K562 (cell line): ENCODE measurements around the gene MADD. TPM values are rescaled to one million over a fixed set of nuclear protein-coding genes. Genes with fewer than 3 reads are reported as not detected.

Experiments used
- ATAC-seq: fragments of 200-7000 bp; cut with Tn5 transposase; 3 replicates; pipeline ENCODE4 v1.9.1; 2020; ENCODE audit warnings: moderate library complexity
- BruUV-seq: library from RNA; stranded (reverse); fragments of 400-500 nt; replicated peaks from 2 replicates; lab custom pipeline; 2021; lab: Mats Ljungman, UMichigan
- CTCF ChIA-PET: fragments of 300-600 bp; formaldehyde crosslinking; extraction: SDS; loops from one replicate; lab custom pipeline; 2021; ENCODE audit warnings: low intra/inter-chr PET ratio; lab: Yijun Ruan, JAX
- POLR2A ChIA-PET: fragments of 300-600, 350-650 bp; sonication (Branson Sonifier 250); formaldehyde crosslinking; extraction: SDS; loops from one replicate; lab custom pipeline; 2021; ENCODE audit warnings: antibody characterized with exemption, inconsistent platforms; lab: Yijun Ruan, JAX
- DNase-seq, 4 experiments: peaks; one replicate each; pipeline versions ENCODE4 v3.0.0 to v3.0.0-alpha.2; 2011 to 2018; ENCODE audit warnings: low spot score in 3 of 4, mixed read lengths in 3 of 4; ENCODE audit errors: extremely low read depth in 1 of 4
- FAIRE-seq: peaks from 2 replicates; lab custom pipeline; 2011; peaks lifted over from hg19 to GRCh38; lab: Jason Lieb, UNC
- H2AFZ ChIP-seq: 2 replicates; pipeline ENCODE4 v1.6.0; 2011; ENCODE audit warnings: low read depth, low read length, control low read depth, inconsistent platforms
- H3K27ac ChIP-seq: fragments of 200-600 bp; 3 replicates; pipeline ENCODE4 v1.8.0; 2011; ENCODE audit warnings: low read depth, mild to moderate bottlenecking, control low read depth, inconsistent platforms, low read length, moderate library complexity, mixed read lengths; ENCODE audit errors: extremely low read depth
- H3K27me3 ChIP-seq, 2 experiments: fragments of 300-600 bp in 1 of 2; 2 replicates in 1 of 2; 3 replicates in 1 of 2; pipeline versions ENCODE4 v1.6.0 to v1.8.0; 2011; ENCODE audit warnings: inconsistent platforms in 2 of 2, low read length in 2 of 2, mild to moderate bottlenecking in 1 of 2, mixed read lengths in 1 of 2, moderate library complexity in 1 of 2; ENCODE audit not compliant: control insufficient read depth in 2 of 2, insufficient read depth in 2 of 2
- H3K36me3 ChIP-seq: fragments of 300-600 bp; 3 replicates; pipeline ENCODE4 v1.8.0; 2011; ENCODE audit warnings: mild to moderate bottlenecking, low read length, inconsistent platforms; ENCODE audit not compliant: control insufficient read depth, insufficient read depth
- H3K4me1 ChIP-seq, 2 experiments: fragments of 200-600 bp in 1 of 2; replicated peaks in 1 of 2; 2 replicates in 1 of 2; 3 replicates in 1 of 2; pipeline versions ENCODE4 v1.5.1 to v1.8.0; 2011; ENCODE audit warnings: inconsistent platforms in 2 of 2, low read length in 2 of 2, mild to moderate bottlenecking in 1 of 2, mixed read lengths in 1 of 2, moderate library complexity in 1 of 2; ENCODE audit not compliant: control insufficient read depth in 2 of 2, insufficient read depth in 2 of 2
- H3K4me2 ChIP-seq: 2 replicates; pipeline ENCODE4 v1.6.1; 2011; ENCODE audit warnings: low read length, control low read depth, inconsistent platforms, mixed read lengths; ENCODE audit not compliant: insufficient read depth
- H3K4me3 ChIP-seq: fragments of 200-600 bp; sonication (generic), shearing (Covaris generic); 2 replicates; pipeline ENCODE4 v1.5.1; 2016; ENCODE audit warnings: control low read depth, inconsistent platforms
- H3K79me2 ChIP-seq: fragments of 200-600 bp; 3 replicates; pipeline ENCODE4 v1.8.0; 2011; ENCODE audit warnings: low read length, inconsistent platforms; ENCODE audit not compliant: control insufficient read depth, insufficient read depth
- H3K9ac ChIP-seq, 2 experiments: 2 replicates each; pipeline versions ENCODE4 v1.6.0 to v1.6.1; 2011; ENCODE audit warnings: low read depth in 2 of 2, low read length in 2 of 2, control low read depth in 1 of 2, inconsistent platforms in 1 of 2, mild to moderate bottlenecking in 1 of 2, mixed read lengths in 1 of 2; ENCODE audit not compliant: insufficient read depth in 1 of 2
- H3K9me1 ChIP-seq: one replicate; pipeline ENCODE4 v1.6.0; 2011; ENCODE audit warnings: inconsistent platforms, mild to moderate bottlenecking, low read length, moderate library complexity; ENCODE audit not compliant: control insufficient read depth, insufficient read depth
- H3K9me3 ChIP-seq: replicated peaks from 2 replicates; pipeline ENCODE4 v1.5.1; 2011; ENCODE audit warnings: low read depth, low read length, inconsistent platforms; ENCODE audit not compliant: control insufficient read depth, insufficient read depth
- H4K20me1 ChIP-seq: replicated peaks from 2 replicates; pipeline ENCODE4 v1.6.1; 2011; ENCODE audit warnings: low read length, inconsistent platforms, mixed read lengths; ENCODE audit not compliant: control insufficient read depth, insufficient read depth
- EP400 ChIP-seq: fragments of 450-650 bp; IDR thresholded peaks from 2 replicates; pipeline ENCODE4 v1.6.1; 2017; ENCODE audit warnings: antibody characterized with exemption, mild to moderate bottlenecking, moderate library complexity
- KDM1A ChIP-seq, 2 experiments: fragments of 450-650 bp; IDR thresholded peaks; 2 replicates each; pipeline ENCODE4 v1.6.1; 2016; ENCODE audit warnings: mild to moderate bottlenecking in 2 of 2
- KLF6 ChIP-seq: fragments of 250-450 bp; sonication (Bioruptor Pico); IDR thresholded peaks from 2 replicates; pipeline ENCODE4 v1.4.0; 2020; ENCODE audit warnings: mild to moderate bottlenecking, moderate library complexity, borderline replicate concordance
- NFE2 ChIP-seq: IDR thresholded peaks from 2 replicates; pipeline ENCODE4 v1.6.1; 2014; ENCODE audit warnings: antibody characterized with exemption, low read depth
- POLR2G ChIP-seq: fragments of 200-400 bp; formaldehyde crosslinking; IDR thresholded peaks from 2 replicates; pipeline ENCODE4 v1.6.1; 2017; ENCODE audit warnings: low read depth, mild to moderate bottlenecking, antibody characterized with exemption, low read length, moderate library complexity
- POLR3A ChIP-seq: IDR thresholded peaks from 2 replicates; pipeline ENCODE4 v1.6.1; 2011; ENCODE audit warnings: borderline replicate concordance, mild to moderate bottlenecking, moderate library complexity; ENCODE audit not compliant: insufficient read length, insufficient read depth; ENCODE audit errors: extremely low read depth
- PURB ChIP-seq: sonication (generic); formaldehyde crosslinking; IDR thresholded peaks from 2 replicates; pipeline ENCODE4 v1.9.0; 2021; ENCODE audit warnings: low read depth, mild to moderate bottlenecking, missing genetic modification reagents
- SMARCB1 ChIP-seq: IDR thresholded peaks from 2 replicates; pipeline ENCODE4 v1.6.1; 2011; ENCODE audit warnings: improper control_type of control experiment, low read depth; ENCODE audit not compliant: insufficient read length
- SREBF2 ChIP-seq: sonication (generic); formaldehyde crosslinking; IDR thresholded peaks from 2 replicates; pipeline ENCODE4 v1.4.0; 2020; ENCODE audit warnings: mild to moderate bottlenecking, missing genetic modification reagents
- STAT5A ChIP-seq: IDR thresholded peaks from 2 replicates; pipeline ENCODE4 v1.6.1; 2012; ENCODE audit warnings: low read length, inconsistent platforms, borderline replicate concordance
- ZNF311 ChIP-seq: fragments of 250-450 bp; sonication (Bioruptor Pico); IDR thresholded peaks from 2 replicates; pipeline ENCODE4 v1.4.0; 2020; ENCODE audit warnings: mild to moderate bottlenecking, moderate library complexity
- ZNF589 ChIP-seq: fragments of 200-800 bp; sonication (Bioruptor generic); IDR thresholded peaks from 2 replicates; pipeline ENCODE4 v1.6.1; 2016; ENCODE audit warnings: low read depth, missing genetic modification characterization, missing compliant biosample characterization
- ZNF707 ChIP-seq: fragments of 250-450 bp; sonication (Bioruptor Pico); conservative IDR thresholded peaks from 2 replicates; pipeline ENCODE4 v1.8.0; 2022; ENCODE audit warnings: inconsistent platforms, mild to moderate bottlenecking, moderate library complexity
- WGBS: fragments of 100-300 bp; shearing (Covaris generic); methylation state at CpG from one replicate; pipeline ENCODE4 v1.1.6; 2016; ENCODE audit warnings: low coverage, mixed read lengths; ENCODE audit not compliant: insufficient coverage; ENCODE audit errors: missing lambda C conversion rate; 5-methylcytosine and 5-hydroxymethylcytosine counted together
- in situ Hi-C: fragments of 300-500 bp; cut with MboI; formaldehyde crosslinking; loops from 4 replicates; pipeline ENCODE4 v1.15.0; 2018; ENCODE audit warnings: inconsistent platforms, mixed read lengths
- intact Hi-C: fragments of 100-400 bp; cut with micrococcal nuclease; formaldehyde crosslinking; loops from 2 replicates; pipeline ENCODE4 v1.14.2; 2022
- polyA plus RNA-seq, 8 experiments: library from polyadenylated mRNA; depleted of rRNA in 4 of 8; stranded (reverse) in 5 of 8; unstranded in 3 of 8; fragments of >200 nt; fragmentation: Nextera tagmentation in 2 of 8; fragmentation: Illumina TruSeq in 1 of 8; extraction: Ambion mirVana in 2 of 8; extraction: Trizol in 1 of 8; gene quantifications; 2 replicates each; pipeline versions ENCODE4 v1.2.1 to v1.2.3, GENCODE V29; 2011 to 2014; ENCODE audit warnings: inconsistent platforms in 1 of 8, missing spikeins in 1 of 8
- total RNA-seq, 7 experiments: library from RNA; depleted of rRNA in 6 of 7; stranded (reverse); fragments of >200 nt in 6 of 7; fragmentation: Illumina TruSeq in 2 of 7; extraction: Trizol in 2 of 7; gene quantifications; 2 replicates each; pipeline versions ENCODE4 v1.2.1 to v1.2.3, GENCODE V29; 2011 to 2021; ENCODE audit warnings: low replicate concordance in 1 of 7
- TF ChIP-seq, protein P1 (sequence below): fragments of 450-650 bp; IDR thresholded peaks from 2 replicates; pipeline ENCODE4 v1.6.1; 2014; ENCODE audit warnings: low read depth, mild to moderate bottlenecking, moderate library complexity, borderline replicate concordance

Gene MADD
- total and polyA plus RNA-seq, 9 of the 15 experiments (the other 6 are each of a cell fraction or from before 2014, with no cell fraction given) = 0.68 to 57.6 (median 33.6) TPM

GRCh38 chr11:47280860-47281259 is 10.9 kb downstream of the MADD start:
- no peak for FAIRE-seq
- DNase-seq = no peak
- no peak overlapping the region for H3K4me3 ChIP-seq
- ChIA-PET CTCF (no interaction called here), POLR2A (interaction anchor here (0.6 to 1.9 kb wide), 5 partner anchors 8 to 106 kb away, joined by 3 to 5 read pairs (median 4); partner anchors contain the start of gene ACP2)
- peaks cover 3% of the 10 kb centered on the region for H3K79me2 ChIP-seq
- peaks cover under 1% of the 10 kb centered on the region for H3K9me1 ChIP-seq
- H3K4me1 ChIP-seq = peaks cover 7 to 21% of the 10 kb centered on the region in 2 experiments
- H3K36me3 ChIP-seq = peaks cover 90% of the 10 kb centered on the region
- intact Hi-C loops (no loop called here), in situ Hi-C loops (no loop called here)
- BruUV-seq = no TSS peak
- no peak overlapping the region for H3K9ac ChIP-seq
- 85% methylated on average over 5 of the region's 5 CpGs for WGBS
- no peak for ATAC-seq
- 0 out of 2 replicates have a peak, but pooled peaks cover 3% of the 10 kb centered on the region for H4K20me1 ChIP-seq
- H3K9me3 ChIP-seq = no peaks in the 10 kb centered on the region
- no peaks in the 10 kb centered on the region for H3K27me3 ChIP-seq
- H3K4me2 ChIP-seq = no peak overlapping the region
- no peak overlapping the region for H2AFZ ChIP-seq
- H3K27ac ChIP-seq = no peak overlapping the region
- TF ChIP-seq SREBF2 (CRISPR knock-in tag) = no peak
- no peak for TF ChIP-seq KLF6 (CRISPR knock-in tag)
- no peak for TF ChIP-seq STAT5A
- TF ChIP-seq, protein P1, sequence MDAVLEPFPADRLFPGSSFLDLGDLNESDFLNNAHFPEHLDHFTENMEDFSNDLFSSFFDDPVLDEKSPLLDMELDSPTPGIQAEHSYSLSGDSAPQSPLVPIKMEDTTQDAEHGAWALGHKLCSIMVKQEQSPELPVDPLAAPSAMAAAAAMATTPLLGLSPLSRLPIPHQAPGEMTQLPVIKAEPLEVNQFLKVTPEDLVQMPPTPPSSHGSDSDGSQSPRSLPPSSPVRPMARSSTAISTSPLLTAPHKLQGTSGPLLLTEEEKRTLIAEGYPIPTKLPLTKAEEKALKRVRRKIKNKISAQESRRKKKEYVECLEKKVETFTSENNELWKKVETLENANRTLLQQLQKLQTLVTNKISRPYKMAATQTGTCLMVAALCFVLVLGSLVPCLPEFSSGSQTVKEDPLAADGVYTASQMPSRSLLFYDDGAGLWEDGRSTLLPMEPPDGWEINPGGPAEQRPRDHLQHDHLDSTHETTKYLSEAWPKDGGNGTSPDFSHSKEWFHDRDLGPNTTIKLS = no peak
- no peak for TF ChIP-seq ZNF589 (CRISPR knock-in tag)
- TF ChIP-seq SMARCB1 = no peak
- TF ChIP-seq ZNF707 (CRISPR knock-in tag) = no peak
- TF ChIP-seq KDM1A (IDR thresholded peaks at IDR 0.05) = no peak
- no peak for TF ChIP-seq POLR3A
- no peak for TF ChIP-seq NFE2
- no peak for TF ChIP-seq POLR2G
- no peak for TF ChIP-seq PURB (CRISPR knock-in tag)
- TF ChIP-seq ZNF311 (CRISPR knock-in tag) = no peak
- no peak for TF ChIP-seq EP400
